Anterior cingulate cortex (tissue), 58 donors: Measurements from ENCODE around the gene DNAJA3.
A peak's percentile ranks its signal among the peaks of the same experiment; 100 is the strongest.

Source experiments
- DNase-seq, 58 donors: peaks; one replicate each; lab custom pipeline; 2025; lab: John Stamatoyannopoulos, UW

Gene DNAJA3

GRCh38 chr16:4465977-4466779 lies 40.5 kb downstream of the DNAJA3 start:
- no peak for DNase-seq

- DNase-seq: no peak
These were observed 42.2 kb downstream of the DNAJA3 start for GRCh38 chr16:4467916-4468315.

GRCh38 chr16:4468972-4469371 lies 43.3 kb downstream of the DNAJA3 start:
- DNase-seq: no peak

- no peak for DNase-seq
These were observed 46.2 kb downstream of the DNAJA3 start for GRCh38 chr16:4471869-4472268.

GRCh38 chr16:4472880-4473279 lies 47.2 kb downstream of the DNAJA3 start:
- no peak for DNase-seq

GRCh38 chr16:4474192-4474961 lies 48.7 kb downstream of the DNAJA3 start, which contains the start of gene NMRAL1:
NMRAL1 (minus strand) TSS chr16:4474625; CDS start chr16:4474132, 493 bp downstream.
- DNase-seq: peak in 57 of 58 donors; percentile 26 to 92 (median 76)

- peak; percentile 47 to 95 (median 88) for DNase-seq
These were observed 50.5 kb downstream of the DNAJA3 start, which contains the start of gene HMOX2 for GRCh38 chr16:4475880-4476788. HMOX2 (plus strand) TSS chr16:4476398; CDS start chr16:4505525, 29,127 bp downstream.

GRCh38 chr16:4477966-4478365 lies 52.3 kb downstream of the DNAJA3 start:
- peak in 1 of 58 donors; percentile 8 for DNase-seq

GRCh38 chr16:4481526-4481925 lies 55.9 kb downstream of the DNAJA3 start:
- DNase-seq: no peak

- DNase-seq: no peak
These were observed 56.3 kb downstream of the DNAJA3 start for GRCh38 chr16:4481963-4482362.

GRCh38 chr16:4486126-4486893 lies 60.6 kb downstream of the DNAJA3 start:
- DNase-seq: no peak

- no peak for DNase-seq
These were observed 62.4 kb downstream of the DNAJA3 start for GRCh38 chr16:4487955-4488498.

GRCh38 chr16:4488499-4488967 lies 62.9 kb downstream of the DNAJA3 start:
- DNase-seq: no peak

- DNase-seq: no peak
These were observed 63.4 kb downstream of the DNAJA3 start for GRCh38 chr16:4489030-4489429.

- no peak for DNase-seq
These were observed 66.2 kb downstream of the DNAJA3 start for GRCh38 chr16:4491898-4492297.

- no peak for DNase-seq
These were observed 69.2 kb downstream of the DNAJA3 start for GRCh38 chr16:4494746-4495490.

- no peak for DNase-seq
These were observed 70.1 kb downstream of the DNAJA3 start for GRCh38 chr16:4495766-4496165.

GRCh38 chr16:4496305-4496704 lies 70.6 kb downstream of the DNAJA3 start:
- no peak for DNase-seq
